Keratinocyte (primary cell): ENCODE results near the gene ACOT7. TPM values are rescaled to one million over a fixed set of nuclear protein-coding genes. Genes with fewer than 3 reads are reported as not detected.
"Not testable (repeated sequence)": the region's sequence is repeated elsewhere in the genome, so short reads cannot be mapped to it uniquely, and the experiment has no call there.

Experiments used
- DNase-seq: peaks from one replicate; pipeline ENCODE4 v3.0.0-alpha.2; 2011; ENCODE audit warnings: low read depth, missing footprints, low spot score
- FAIRE-seq: peaks from 2 replicates; lab custom pipeline; 2011; peaks lifted over from hg19 to GRCh38; lab: Jason Lieb, UNC
- H2AFZ ChIP-seq: 2 replicates; pipeline ENCODE4 v1.6.0; 2012; ENCODE audit warnings: low read length, control low read depth, inconsistent platforms; ENCODE audit not compliant: control insufficient read depth
- H3K27ac ChIP-seq: 2 replicates; pipeline ENCODE4 v1.5.1; 2011; ENCODE audit warnings: low read length; ENCODE audit not compliant: control insufficient read depth, insufficient read depth
- H3K27me3 ChIP-seq: 3 replicates; pipeline ENCODE4 v1.6.0; 2011; ENCODE audit warnings: low read length; ENCODE audit not compliant: control insufficient read depth, insufficient read depth; ENCODE audit errors: extremely low read depth
- H3K36me3 ChIP-seq, 2 experiments: 2 replicates in 1 of 2; 3 replicates in 1 of 2; pipeline ENCODE4 v1.5.1; 2011; ENCODE audit warnings: low read length in 2 of 2, mild to moderate bottlenecking in 1 of 2; ENCODE audit not compliant: control insufficient read depth in 2 of 2, insufficient read depth in 2 of 2; ENCODE audit errors: extremely low read depth in 1 of 2
- H3K4me1 ChIP-seq: 3 replicates; pipeline ENCODE4 v1.5.1; 2011; ENCODE audit warnings: low read length; ENCODE audit not compliant: control insufficient read depth, insufficient read depth; ENCODE audit errors: extremely low read depth
- H3K4me2 ChIP-seq: 3 replicates; pipeline ENCODE4 v1.6.0; 2011; ENCODE audit warnings: low read depth, low read length; ENCODE audit not compliant: control insufficient read depth, insufficient read depth; ENCODE audit errors: extremely low read depth
- H3K4me3 ChIP-seq, 3 experiments: fragments of 200-600 bp in 1 of 3; sonication (generic) in 1 of 3; 2 replicates in 2 of 3; 3 replicates in 1 of 3; pipeline ENCODE4 v1.5.1; 2011 to 2016; ENCODE audit warnings: low read length in 3 of 3, mild to moderate bottlenecking in 3 of 3, control low read depth in 2 of 3, inconsistent platforms in 1 of 3, low read depth in 1 of 3, mixed read lengths in 1 of 3, mixed run types in 1 of 3, moderate library complexity in 1 of 3; ENCODE audit not compliant: control insufficient read depth in 2 of 3, insufficient read depth in 2 of 3; ENCODE audit errors: extremely low read depth in 1 of 3
- H3K79me2 ChIP-seq: 2 replicates; pipeline ENCODE4 v1.6.0; 2012; ENCODE audit warnings: low read length; ENCODE audit not compliant: control insufficient read depth, insufficient read depth
- H3K9ac ChIP-seq: 3 replicates; pipeline ENCODE4 v1.6.0; 2011; ENCODE audit warnings: low read length; ENCODE audit not compliant: control insufficient read depth, insufficient read depth; ENCODE audit errors: extremely low read depth
- H3K9me1 ChIP-seq: 3 replicates; pipeline ENCODE4 v1.6.0; 2011; ENCODE audit warnings: low read length; ENCODE audit not compliant: control insufficient read depth, insufficient read depth; ENCODE audit errors: extremely low read depth
- H3K9me3 ChIP-seq: 2 replicates; pipeline ENCODE4 v1.5.1; 2012; ENCODE audit warnings: low read depth, low read length; ENCODE audit not compliant: control insufficient read depth
- H4K20me1 ChIP-seq: 3 replicates; pipeline ENCODE4 v1.6.0; 2011; ENCODE audit warnings: low read length; ENCODE audit not compliant: control insufficient read depth, insufficient read depth; ENCODE audit errors: extremely low read depth
- CTCF ChIP-seq, 3 experiments: IDR thresholded peaks in 1 of 3; conservative IDR thresholded peaks in 1 of 3; optimal IDR thresholded peaks in 1 of 3; 2 replicates in 2 of 3; 3 replicates in 1 of 3; pipeline versions ENCODE3 to v1.5.1; 2011; ENCODE audit warnings: low read length in 3 of 3, mild to moderate bottlenecking in 3 of 3, moderate library complexity in 2 of 3, control low read depth in 1 of 3, inconsistent platforms in 1 of 3; ENCODE audit not compliant: insufficient read depth in 2 of 3; ENCODE audit errors: extremely low read depth in 1 of 3
- EZH2 ChIP-seq: IDR thresholded peaks from one replicate; pipeline ENCODE4 v1.6.1; 2012; ENCODE audit warnings: inconsistent platforms, mild to moderate bottlenecking, low read length, moderate library complexity
- dilution Hi-C: fragments of 300-500 bp; cut with MboI; formaldehyde crosslinking; loops from one replicate; pipeline ENCODE4 v1.7.0; 2020; ENCODE audit warnings: low sequenced_read_pairs; ENCODE audit not compliant: extremely low pct_ligation_motif_present
- polyA plus RNA-seq, 5 experiments: library from polyadenylated mRNA; depleted of rRNA in 3 of 5; stranded (reverse) in 3 of 5; stranded (forward) in 1 of 5; unstranded in 1 of 5; fragments of >200 nt; gene quantifications; 1 replicate in 1 of 5; 2 replicates in 3 of 5; 3 replicates in 1 of 5; pipeline versions ENCODE4 v1.2.1 to v1.2.3, GENCODE V29; 2011 to 2012; ENCODE audit warnings: missing spikeins in 2 of 5, low read depth in 1 of 5, low replicate concordance in 1 of 5

ACOT7 gene
- polyA plus RNA-seq, 1 donor (not counting 4 experiments of a cell fraction or from before 2014, with no cell fraction given): 226 TPM

- no peaks in the 10 kb centered on the region for H3K36me3 ChIP-seq
- H3K9me1 ChIP-seq: peaks cover 6% of the 10 kb centered on the region
- no peaks in the 10 kb centered on the region for H3K9me3 ChIP-seq
- no peak overlapping the region for H3K4me3 ChIP-seq
- no peak for DNase-seq
- peak overlapping the region; percentile 31 for H3K27ac ChIP-seq
- dilution Hi-C loops: no loop called here
- H3K4me2 ChIP-seq: peak overlapping the region; percentile 15
- peak; percentile 26 for FAIRE-seq
- H3K27me3 ChIP-seq: no peaks in the 10 kb centered on the region
- no peak overlapping the region for H2AFZ ChIP-seq
- H3K4me1 ChIP-seq: peaks cover 8% of the 10 kb centered on the region
- H3K9ac ChIP-seq: no peak overlapping the region
- no peak for TF ChIP-seq EZH2
- TF ChIP-seq CTCF (optimal IDR thresholded peaks at IDR 0.05 in 1 of 3, IDR thresholded peaks at IDR 0.05 in 1 of 3, conservative IDR thresholded peaks at IDR 0.05 in 1 of 3; ENCODE audit: extremely low read depth in 1 of 3, insufficient read depth in 2 of 3, low read length in 3 of 3): no peak
- peaks cover 11% of the 10 kb centered on the region for H4K20me1 ChIP-seq
- peaks cover 87% of the 10 kb centered on the region for H3K79me2 ChIP-seq
Observed at GRCh38 chr1:6373961-6374720, 19.4 kb downstream of the ACOT7 start.

DNA sequence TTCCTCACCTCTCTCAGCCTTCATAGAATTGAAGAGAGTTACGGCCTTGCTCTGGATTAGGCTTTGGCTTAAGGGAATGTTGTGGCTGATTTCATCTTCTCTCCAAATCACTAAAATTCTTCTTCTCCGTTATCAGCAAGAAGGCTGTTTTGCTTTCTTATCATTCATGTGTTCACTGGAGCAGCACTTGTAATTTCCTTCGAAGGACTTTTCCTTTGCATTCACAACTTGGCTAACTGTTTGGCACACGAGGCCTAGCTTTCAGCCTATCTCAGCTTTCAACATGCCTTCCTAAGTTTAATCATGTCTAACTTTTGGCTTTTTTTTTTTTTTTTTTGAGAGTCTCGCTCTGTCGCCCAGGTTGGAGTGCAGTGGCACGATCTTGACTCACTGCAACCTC lies 21.3 kb downstream of the ACOT7 start:
- not testable (repeated sequence) for FAIRE-seq

More for the DNA sequence above, 21.3 kb downstream of the ACOT7 start:
- H3K9me3 ChIP-seq, H4K20me1 ChIP-seq, dilution Hi-C loops, H3K27ac ChIP-seq, H2AFZ ChIP-seq, H3K9ac ChIP-seq, H3K27me3 ChIP-seq, H3K4me2 ChIP-seq, H3K36me3 ChIP-seq, DNase-seq, H3K4me3 ChIP-seq, H3K9me1 ChIP-seq: not testable (repeated sequence)
- Histone ChIP-seq H3K4me1 (peaks cover 26% of the 10 kb centered on the region), H3K79me2 (peaks cover 79% of the 10 kb centered on the region)
